ENCODE measurements around the gene UCHL5.
"Not testable (repeated sequence)": the region's sequence is repeated elsewhere in the genome, so short reads cannot be mapped to it uniquely, and the experiment has no call there.

UCHL5 gene

DNA sequence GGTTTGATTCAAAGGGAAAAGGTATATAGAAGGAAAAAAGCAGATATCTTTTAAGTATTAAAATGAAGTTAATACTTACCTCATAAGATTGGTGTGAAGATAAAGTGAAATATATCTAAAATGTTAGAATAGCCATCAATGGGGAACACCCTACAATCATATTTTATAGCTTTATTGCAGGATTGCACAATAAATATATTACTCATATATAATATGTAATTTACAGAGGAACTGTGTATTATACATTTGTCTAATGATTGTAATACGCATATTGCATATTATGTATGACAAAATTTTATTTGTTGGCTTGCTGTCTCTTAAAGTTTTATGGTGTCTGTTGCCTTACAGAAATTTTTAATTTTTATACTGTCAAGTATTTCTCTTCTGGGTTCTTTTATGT is 47.8 kb downstream of the UCHL5 start:
- DNase-seq (ENCODE audit: low read depth): no peak

DNA sequence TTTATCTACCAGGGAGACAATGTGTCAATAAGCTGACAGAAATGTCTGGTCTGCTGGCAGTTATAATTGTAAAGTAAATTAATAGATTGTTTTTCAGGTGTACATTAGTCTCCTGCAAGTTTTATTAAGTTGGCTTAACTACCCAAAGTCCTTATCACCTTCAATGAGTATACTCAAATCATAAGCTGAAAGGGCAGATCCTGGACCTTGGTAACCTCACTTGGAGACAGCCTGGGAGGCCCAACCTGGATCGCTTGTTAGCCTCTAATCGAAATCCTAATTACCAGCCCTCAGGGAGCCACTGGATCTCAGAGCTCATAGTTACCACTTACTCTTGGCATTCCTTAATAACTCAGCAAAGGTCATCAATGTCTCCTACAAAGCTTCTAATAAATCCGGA is 49.7 kb downstream of the UCHL5 start:
- DNase-seq (ENCODE audit: low read depth): no peak

DNA sequence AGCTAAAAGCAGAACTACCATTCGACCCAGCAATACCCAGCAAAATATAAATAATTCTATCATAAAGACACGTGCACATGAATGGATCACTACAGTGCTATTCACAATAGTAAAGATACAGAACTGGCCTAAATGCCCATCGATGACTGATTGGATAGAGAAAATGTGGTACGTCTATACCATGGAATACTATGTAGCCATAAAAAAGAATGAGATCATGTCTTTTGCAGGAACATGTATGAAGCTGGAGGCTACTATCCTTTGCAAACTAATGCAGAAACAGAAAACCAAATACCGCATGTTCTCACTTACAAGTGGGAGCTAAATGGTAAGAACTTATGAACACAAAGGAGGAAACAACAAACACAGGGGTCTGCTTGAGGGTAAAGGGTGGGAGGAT is 53.4 kb downstream of the UCHL5 start:
- no peak for DNase-seq (ENCODE audit: low read depth)

DNA sequence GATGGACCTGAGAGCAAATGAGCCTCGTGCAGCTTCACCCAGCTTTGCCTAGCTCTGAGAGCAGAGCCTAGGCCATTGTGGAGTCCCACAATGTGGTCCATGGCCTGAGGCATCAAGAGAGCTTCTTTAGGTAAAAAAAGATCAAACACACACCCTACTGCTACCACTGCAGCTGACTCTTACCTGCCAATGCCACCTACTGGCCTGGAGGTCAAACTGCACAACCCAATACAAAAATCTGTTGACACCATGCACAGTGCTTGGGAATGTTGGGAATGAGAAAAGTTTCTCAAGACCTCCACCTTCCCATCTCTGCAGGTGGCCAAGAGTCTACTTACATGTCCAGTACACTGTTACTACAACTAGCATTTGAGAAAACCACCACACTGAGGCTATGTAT is 60.6 kb downstream of the UCHL5 start:
- no peak for DNase-seq (ENCODE audit: low read depth)

DNA sequence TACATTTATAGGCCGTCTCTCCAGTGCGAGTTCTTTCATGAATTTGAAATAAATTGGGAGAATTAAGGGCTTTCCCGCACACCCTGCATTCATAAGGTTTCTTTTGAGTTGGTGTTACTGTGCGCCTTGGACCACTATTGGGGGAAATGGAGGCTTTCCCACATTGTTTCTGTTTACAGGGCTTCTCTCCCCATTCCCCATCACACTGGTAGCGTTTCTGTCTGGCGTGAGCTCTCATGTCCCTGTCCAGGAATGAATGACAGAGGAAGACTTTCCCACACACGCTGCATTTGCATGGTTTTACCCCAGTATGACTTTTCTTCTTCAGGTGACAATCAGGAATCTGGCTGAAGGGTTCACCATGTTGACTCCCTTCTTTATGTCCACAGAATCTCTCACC is 65.0 kb downstream of the UCHL5 start:
- no peak for DNase-seq (ENCODE audit: low read depth)

DNA sequence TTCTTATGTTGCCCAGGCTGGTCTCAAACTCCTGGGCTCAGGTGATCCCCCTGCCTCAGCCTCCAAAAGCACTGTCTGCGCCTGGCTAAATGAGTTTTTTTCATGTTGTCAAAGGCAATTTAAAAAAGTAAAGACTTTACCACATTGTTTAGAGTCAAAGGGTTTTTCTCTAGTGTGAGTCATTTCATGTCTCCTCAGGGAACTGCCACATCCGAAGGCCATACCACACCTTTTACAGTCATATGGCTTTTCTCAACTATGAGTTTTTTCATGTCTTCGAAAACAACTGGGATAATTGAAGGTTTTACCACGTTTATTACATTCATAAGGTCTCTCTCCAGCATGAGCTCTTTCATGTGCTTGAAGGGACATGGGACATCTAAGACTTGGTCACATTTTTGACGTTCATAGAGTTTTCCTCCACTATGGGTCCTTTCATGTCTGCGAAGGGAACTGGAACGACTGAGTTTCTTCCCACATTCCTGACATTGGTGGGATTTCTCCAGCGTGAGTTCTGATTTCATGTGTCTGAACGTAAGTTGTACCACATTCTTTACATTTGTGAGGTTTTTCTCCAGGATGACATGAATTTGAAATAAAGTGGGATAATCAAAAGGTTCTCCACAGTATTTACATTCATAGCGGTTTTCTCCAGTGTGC is 65.6 kb downstream of the UCHL5 start:
- DNase-seq (ENCODE audit: low read depth): peak; percentile 71

DNA sequence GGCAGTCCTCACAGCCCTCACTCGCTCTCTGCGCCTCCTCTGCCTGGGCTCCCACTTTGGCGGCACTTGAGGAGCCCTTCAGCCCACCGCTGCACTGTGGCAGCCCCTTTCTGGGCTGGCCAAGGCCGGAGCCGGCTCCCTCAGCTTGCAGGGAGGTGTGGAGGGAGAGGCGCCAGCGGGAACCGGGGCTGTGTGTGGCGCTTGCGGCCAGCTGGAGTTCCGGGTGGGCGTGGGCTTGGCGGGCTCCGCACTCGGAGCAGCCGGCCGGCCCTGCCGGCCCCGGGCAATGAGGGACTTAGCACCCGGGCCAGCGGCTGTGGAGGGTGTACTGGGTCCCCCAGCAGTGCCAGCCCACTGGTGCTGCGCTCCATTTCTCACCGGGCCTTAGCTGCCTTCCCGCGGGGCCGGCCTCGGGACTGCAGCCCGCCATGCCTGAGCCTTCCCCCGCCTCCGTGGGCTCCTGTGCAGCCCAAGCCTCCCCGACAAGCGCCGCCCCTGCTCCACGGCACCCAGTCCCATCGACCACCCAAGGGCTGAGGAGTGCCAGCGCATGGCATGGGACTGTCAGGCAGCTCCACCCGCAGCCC is 72.3 kb downstream of the UCHL5 start:
- DNase-seq (ENCODE audit: low read depth): not testable (repeated sequence)

DNA sequence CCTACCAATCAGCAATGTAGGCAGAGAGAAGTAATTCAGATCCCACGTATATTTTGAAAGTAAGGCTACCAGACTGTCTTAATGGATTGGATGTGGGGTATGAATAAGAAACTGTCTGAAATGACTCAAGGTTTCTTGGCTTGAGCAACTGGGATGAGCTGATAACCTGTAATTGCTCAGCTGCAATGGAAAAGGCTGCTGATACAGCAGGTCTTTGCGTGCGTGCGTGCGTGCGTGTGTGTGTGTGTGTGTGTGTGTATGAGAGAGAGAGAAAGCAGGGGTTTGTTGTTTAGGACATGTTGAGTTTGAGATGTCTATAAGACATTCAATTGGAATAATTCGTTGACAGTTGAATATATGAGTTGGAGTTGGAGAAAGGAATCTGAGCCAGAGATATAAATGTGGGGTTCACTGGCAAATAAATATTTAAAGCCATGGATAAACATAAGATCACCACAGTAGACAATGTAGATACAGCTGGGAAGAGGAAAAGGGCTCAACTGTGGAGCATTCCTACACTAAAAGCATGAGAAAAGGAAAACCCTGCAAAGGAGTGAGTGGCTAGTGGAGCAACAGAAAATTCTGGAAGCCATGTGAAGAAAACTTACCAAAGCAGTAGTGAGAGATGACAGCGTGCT is 72.9 kb downstream of the UCHL5 start:
- DNase-seq (ENCODE audit: low read depth): peak; percentile 92

DNA sequence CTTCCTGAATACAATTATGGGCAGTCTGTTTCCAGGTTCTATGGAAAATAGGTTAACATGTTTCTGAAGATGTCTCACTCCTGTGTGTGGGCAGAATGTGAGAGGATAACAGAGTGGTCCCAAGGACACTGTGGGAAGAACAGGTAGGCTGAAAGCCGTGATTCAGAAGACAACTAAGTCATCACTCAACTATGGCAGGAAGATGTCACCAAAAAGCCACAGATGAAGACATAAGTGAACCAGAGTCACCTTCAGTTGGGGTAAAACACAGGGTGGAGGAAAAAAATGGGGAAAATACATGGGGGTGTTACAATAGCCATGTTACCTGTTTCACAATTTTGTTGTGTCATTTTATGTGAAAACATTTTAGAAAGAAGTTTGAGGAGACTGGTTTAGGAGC is 75.1 kb downstream of the UCHL5 start:
- DNase-seq (ENCODE audit: low read depth): no peak

DNA sequence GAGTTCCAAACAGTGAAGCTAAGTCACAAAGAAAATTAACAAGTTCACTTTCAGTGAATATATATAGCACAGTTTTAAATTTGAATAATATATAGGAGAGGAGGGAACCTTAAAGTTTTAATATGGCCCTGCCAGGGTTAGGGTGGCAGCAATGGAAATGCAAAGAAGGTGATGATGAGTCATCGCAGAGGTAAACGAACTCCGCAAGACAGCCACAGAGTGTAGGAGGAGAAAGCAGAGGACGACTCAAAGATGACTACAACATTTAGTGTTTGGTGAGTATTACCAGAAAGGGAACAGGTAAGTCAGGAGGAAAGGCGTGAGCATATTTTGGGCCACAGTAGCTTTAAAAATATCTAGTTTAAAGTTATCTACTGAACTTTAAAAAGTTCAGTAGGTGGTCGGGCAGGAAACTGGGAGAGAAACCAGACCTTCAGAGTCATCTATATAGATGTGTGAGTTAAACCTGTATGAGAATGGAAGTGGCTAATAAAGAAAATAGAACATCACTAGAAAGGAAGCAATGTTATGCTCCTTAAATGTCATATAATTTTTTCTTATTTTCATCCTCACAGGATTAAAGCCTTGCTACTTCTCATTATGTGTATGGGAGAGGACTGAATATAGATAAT is 75.7 kb downstream of the UCHL5 start:
- DNase-seq (ENCODE audit: low read depth): no peak

DNA sequence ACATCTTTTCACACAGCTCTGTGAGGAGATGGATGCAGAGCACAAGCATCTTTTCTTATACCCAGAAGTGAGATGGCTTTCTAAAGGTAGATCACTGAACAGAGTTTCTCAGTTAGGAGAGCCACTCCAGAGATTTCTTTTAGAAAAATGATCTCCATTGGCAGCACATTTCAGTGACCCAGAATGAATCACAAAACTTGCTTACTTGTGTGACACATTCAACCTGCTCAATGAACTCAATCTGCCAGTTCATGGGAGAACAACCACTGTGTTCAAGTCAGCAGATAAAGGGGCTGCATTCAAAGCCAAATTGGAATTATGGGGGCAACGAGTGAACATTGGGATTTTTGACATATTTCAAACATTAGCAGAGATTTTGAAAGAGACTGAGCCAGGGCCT is 78.3 kb downstream of the UCHL5 start:
- no peak for DNase-seq (ENCODE audit: low read depth)

DNA sequence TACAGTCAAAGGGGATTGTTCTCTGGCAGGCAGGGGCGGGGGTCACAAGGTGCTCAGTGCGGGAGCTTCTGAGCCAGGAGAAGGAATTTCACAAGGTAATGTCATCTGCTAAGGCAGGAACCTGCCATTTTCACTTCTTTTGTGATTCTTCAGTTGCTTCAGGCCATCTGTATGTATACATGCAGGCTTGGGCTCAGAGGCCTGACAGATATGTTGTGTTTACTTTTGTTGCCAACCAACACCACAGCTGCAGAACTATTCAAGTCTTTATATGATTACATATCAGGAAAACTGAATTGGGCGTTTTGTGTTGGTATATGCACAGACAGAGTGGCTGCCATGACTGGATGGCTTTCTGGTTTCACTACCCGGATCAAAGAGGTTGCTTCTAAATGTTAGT is 78.8 kb downstream of the UCHL5 start:
- not testable (repeated sequence) for DNase-seq (ENCODE audit: low read depth)

DNA sequence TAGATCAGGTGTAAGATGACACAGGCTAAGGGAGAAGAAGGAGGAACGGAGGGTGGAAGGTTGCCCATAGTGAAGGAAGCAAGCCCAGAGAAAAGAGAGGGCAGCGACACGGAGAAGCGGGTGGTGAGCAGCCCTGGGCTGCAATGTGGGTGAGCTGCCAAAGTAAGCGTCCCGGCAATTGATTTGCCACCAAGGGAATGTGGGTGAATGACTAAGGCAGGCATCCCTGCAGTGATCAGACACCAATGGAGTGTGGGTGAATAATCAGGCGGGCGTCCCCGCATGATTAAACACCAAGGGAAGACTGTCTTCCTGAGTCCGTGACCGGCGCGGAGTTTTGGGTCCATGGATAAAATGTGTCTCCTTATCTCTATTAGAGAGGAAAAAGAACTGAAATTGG is 79.6 kb downstream of the UCHL5 start:
- DNase-seq (ENCODE audit: low read depth): no peak

DNA sequence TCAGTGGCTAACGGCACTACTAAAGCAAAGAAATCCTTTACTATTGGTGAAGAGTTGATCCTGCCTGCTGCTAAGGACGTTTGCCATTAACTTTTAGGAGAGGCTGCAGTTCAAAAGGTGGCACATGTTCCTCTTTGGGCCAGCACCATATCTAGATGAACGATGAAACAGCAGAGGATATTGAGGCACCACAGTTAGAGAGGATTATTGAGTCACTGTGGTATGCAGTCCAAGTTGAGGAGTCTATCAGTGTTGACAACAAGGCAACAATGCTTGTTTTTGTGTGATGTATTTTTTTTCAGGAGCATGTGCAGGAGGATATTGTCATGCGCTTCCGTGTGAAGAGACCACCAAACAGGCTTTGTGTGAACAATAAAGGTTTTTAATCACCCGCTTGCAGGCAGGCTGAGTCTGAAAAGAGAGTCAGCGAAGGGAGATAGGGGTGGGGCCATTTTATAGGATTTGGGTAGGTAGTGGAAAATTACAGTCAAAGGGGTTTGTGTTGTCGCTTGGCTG is 80.9 kb downstream of the UCHL5 start:
- DNase-seq (ENCODE audit: low read depth): no peak

DNA sequence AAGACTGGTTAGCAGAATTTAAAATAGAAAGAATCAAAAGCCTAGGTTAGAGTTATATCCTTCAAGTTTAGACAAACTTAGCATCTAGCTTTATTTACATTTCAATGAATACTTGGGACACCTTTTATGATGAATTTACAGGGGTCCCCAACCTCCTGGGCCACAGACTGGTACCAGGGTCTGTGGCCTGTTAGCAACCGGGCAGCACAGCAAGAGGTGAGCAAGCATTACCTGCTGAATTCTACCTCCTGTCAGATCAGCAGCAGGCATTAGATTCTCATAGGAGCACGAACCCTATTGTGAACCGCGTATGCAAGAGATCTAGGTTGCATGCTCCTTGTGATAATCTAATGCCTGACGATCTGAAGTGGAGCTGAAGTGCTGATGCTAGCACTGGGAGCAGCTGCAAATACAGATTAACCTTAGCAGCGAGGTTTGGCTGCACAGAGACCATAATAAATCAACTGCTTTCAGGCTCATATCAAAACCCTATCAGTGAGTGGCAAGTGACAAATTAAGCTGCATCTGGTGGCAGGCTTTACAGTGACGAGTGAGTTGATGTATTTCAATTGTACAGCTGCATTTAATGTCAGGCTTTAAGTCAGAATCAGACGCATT is 82.0 kb downstream of the UCHL5 start:
- DNase-seq (ENCODE audit: low read depth): no peak

DNA sequence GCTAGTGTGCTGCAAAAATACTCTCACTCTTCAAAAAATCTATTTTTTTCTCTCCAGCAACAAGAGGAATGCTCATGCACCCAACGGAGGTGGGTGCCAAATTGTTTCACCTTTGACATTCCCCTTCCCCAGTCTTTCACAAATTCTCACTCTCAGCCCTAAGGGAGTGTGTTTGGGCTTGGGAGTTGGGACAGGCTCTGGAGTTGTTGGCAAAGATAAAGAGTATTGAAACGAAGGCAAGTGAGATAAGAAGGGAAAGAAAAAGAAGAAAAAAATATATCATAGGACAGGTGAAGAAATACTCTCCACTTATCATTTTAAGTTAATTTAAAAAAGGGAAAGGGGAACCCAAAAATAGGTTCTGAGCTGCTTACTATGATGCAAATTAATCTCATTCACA is 82.6 kb downstream of the UCHL5 start:
- no peak for DNase-seq (ENCODE audit: low read depth)

DNA sequence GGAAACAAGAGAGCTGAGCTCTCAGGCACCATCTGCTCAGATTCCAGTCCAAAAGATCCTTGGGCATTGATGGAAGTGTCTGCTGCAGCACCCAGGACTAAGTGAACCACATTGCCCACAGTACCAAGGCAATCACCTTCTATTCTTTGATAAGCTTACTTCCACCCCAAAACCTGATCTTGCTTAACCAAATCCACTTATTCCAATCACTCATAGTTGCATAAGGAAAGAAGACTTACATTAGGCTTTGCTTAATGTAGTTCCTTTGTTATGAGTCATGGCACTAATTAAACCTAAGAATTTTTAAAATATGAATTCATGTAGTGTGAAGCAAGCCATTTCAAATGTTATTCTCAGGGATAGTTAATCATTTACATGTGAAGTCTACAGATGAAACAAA is 84.5 kb downstream of the UCHL5 start:
- peak; percentile 82 for DNase-seq (ENCODE audit: low read depth)

DNA sequence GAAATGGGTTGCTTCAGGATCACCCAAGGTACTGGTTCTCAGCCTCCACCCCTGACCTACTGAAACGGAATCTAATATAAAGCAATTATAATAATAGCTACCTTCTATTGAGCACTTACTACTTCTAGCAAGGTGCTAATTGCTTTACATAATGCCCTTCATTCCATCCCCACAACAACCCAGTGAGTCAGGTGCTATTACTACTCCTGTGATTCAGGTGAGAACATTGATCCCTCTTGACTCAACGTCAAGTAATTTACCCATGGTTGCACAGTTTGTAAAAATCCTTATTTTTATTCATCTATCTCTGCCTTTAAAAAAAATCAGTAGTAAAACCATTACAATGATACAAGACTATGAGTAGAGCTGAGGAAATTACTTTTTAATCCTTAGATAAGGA is 85.2 kb downstream of the UCHL5 start:
- DNase-seq (ENCODE audit: low read depth): no peak

DNA sequence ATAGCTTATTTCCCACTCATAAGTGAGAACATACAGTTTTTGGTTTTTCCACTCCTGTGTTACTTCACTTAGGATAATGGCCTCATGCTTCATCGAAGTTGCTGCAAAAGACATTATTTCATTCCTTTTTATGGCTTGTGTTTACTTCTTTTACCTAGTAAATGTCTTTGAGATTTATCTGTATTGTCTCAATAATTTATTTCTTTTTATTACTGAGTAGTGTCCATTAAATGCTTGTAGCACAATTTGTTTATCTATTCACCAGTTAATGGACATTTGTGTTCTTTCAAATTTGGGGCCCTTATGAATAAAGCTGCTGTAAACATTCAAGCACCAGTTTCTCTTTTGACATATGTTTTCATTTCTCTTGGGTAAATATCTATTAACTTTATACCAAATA is 86.0 kb downstream of the UCHL5 start:
- no peak for DNase-seq (ENCODE audit: low read depth)

DNA sequence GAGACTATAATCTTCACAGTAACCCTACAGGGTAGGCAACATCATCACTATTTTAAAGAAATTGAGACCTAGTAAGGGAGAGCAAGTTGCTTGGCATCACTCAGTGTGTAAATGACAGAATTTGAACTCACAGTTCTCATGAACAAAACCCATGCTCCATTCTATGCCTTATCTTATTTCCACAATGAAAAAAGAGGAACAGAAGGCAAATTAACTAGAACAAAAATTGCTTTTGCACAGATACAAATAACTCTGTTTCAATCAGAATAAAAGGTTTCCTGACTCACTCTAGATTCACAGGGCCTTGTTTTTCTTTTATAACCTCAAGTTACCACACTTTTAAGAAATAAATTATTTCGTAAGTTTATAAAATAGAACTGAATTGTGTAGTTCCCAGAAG is 90.1 kb downstream of the UCHL5 start:
- peak; percentile 26 for DNase-seq (ENCODE audit: low read depth)

DNA sequence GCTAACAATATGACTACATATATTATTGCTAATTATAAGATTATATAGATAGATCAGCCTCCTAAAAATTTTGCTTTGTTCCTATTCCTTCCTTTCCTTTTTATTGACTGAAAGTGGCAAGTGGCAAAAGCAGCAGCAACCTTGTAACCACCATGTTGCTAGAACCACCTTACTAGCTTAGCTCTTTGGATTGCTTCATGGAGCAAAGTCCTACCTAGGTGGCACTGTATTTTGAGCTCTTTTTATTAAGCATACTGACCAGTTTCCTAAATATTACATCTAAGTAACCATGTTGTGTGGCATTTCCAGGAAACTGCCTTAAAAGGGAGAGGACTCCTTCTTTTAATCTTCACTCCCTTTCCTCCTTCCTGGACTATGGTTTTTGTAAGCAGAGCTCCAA is 90.8 kb downstream of the UCHL5 start:
- no peak for DNase-seq (ENCODE audit: low read depth)

DNA sequence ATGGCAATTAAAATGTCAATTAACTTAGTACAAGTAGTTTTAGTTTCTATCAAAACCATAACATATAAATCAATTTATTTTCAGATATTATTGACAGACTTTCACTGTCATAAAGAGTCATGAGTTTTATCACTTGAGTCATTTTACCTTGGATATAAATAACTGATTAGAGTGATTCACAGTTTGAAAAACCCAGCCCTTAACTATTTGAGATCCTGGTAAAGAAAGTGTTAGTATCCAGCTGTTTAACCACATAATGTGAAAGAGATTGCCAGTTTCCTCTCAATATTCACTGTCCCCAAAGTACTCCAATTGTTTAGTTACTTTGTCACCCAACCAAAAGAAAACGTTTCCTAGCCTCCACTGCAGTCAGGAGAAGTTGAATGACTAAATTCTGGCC is 91.3 kb downstream of the UCHL5 start:
- DNase-seq (ENCODE audit: low read depth): no peak

Measured in amniotic epithelial cell (primary cell).